Stimulated activated CD4-positive, alpha-beta T cell treated with anti-CD3 and anti-CD28 coated beads, Interleukin-1b, Interleukin-23, amount 100 ng/mL, for 1 hour (primary cell): ENCODE results near the gene GRID2IP.

Experiments
- DNase-seq, 2 donors: peaks; one replicate each; pipeline ENCODE4 v3.0.0-alpha.2; 2020; ENCODE audit warnings: low read depth in 2 of 2

Gene GRID2IP

GRCh38 chr7:6447581-6448199 lies 103.6 kb downstream of the GRID2IP start, which contains the start of gene DAGLB:
TSS of gene DAGLB (minus strand) at chr7:6447954. CDS start at chr7:6447842, 112 bp downstream.
- peak; percentile 89 to 96 for DNase-seq
